DND-41 (cell line): Measurements from ENCODE around the gene KCNQ1OT1.

Source experiments
- ATAC-seq: fragments of 200-7000 bp; cut with Tn5 transposase; 3 replicates; pipeline ENCODE4 v1.9.1; 2021; ENCODE audit warnings: low read depth; ENCODE audit not compliant: insufficient read depth
- DNase-seq: peaks from one replicate; pipeline ENCODE4 v3.0.0-alpha.2; 2020
- H2AFZ ChIP-seq: 2 replicates; pipeline ENCODE4 v1.6.0; 2012; ENCODE audit warnings: low read depth, low read length
- H3K27ac ChIP-seq: 2 replicates; pipeline ENCODE4 v1.5.1; 2012; ENCODE audit warnings: low read length, inconsistent platforms
- H3K27me3 ChIP-seq: fragments of 200-600 bp; sonication (generic); 2 replicates; pipeline ENCODE4 v1.6.0; 2012; ENCODE audit warnings: low read length, mild to moderate bottlenecking, inconsistent platforms; ENCODE audit not compliant: insufficient read depth, poor library complexity
- H3K36me3 ChIP-seq: 2 replicates; pipeline ENCODE4 v1.5.1; 2012; ENCODE audit warnings: low read length, inconsistent platforms; ENCODE audit not compliant: insufficient read depth
- H3K4me1 ChIP-seq: 2 replicates; pipeline ENCODE4 v1.5.1; 2012; ENCODE audit warnings: mild to moderate bottlenecking, low read length; ENCODE audit not compliant: insufficient read depth
- H3K4me2 ChIP-seq: 2 replicates; pipeline ENCODE4 v1.6.0; 2012; ENCODE audit warnings: mild to moderate bottlenecking, moderate library complexity, low read length, inconsistent platforms; ENCODE audit not compliant: insufficient read depth
- H3K4me3 ChIP-seq, 2 experiments: fragments of 200-600 bp in 1 of 2; shearing (Covaris generic) in 1 of 2; 2 replicates each; pipeline ENCODE4 v1.5.1; 2012 to 2016; ENCODE audit warnings: inconsistent platforms in 2 of 2, low read length in 2 of 2, mild to moderate bottlenecking in 2 of 2, low read depth in 1 of 2, moderate library complexity in 1 of 2
- H3K79me2 ChIP-seq: 2 replicates; pipeline ENCODE4 v1.6.0; 2012; ENCODE audit warnings: low read length, inconsistent platforms; ENCODE audit not compliant: insufficient read depth
- H3K9ac ChIP-seq: 2 replicates; pipeline ENCODE4 v1.6.0; 2012; ENCODE audit warnings: low read depth, mild to moderate bottlenecking, inconsistent platforms, low read length, moderate library complexity
- H3K9me3 ChIP-seq: 2 replicates; pipeline ENCODE4 v1.5.1; 2012; ENCODE audit warnings: low read length, moderate library complexity, mild to moderate bottlenecking, inconsistent platforms; ENCODE audit not compliant: insufficient read depth, severe bottlenecking
- H4K20me1 ChIP-seq: 2 replicates; pipeline ENCODE4 v1.6.0; 2012; ENCODE audit warnings: low read length; ENCODE audit not compliant: insufficient read depth
- EZH2 ChIP-seq: IDR thresholded peaks from 3 replicates; pipeline ENCODE4 v1.6.1; 2012; ENCODE audit warnings: borderline replicate concordance, low read depth, mild to moderate bottlenecking, moderate library complexity, low read length, inconsistent platforms; ENCODE audit not compliant: severe bottlenecking
- TF ChIP-seq, protein P1 (sequence below): IDR thresholded peaks from 2 replicates; pipeline ENCODE4 v1.5.1; 2012; ENCODE audit warnings: borderline replicate concordance, low read length, moderate library complexity, mild to moderate bottlenecking; ENCODE audit not compliant: poor library complexity, severe bottlenecking; ENCODE audit errors: extremely low read depth

KCNQ1OT1 gene

DNA sequence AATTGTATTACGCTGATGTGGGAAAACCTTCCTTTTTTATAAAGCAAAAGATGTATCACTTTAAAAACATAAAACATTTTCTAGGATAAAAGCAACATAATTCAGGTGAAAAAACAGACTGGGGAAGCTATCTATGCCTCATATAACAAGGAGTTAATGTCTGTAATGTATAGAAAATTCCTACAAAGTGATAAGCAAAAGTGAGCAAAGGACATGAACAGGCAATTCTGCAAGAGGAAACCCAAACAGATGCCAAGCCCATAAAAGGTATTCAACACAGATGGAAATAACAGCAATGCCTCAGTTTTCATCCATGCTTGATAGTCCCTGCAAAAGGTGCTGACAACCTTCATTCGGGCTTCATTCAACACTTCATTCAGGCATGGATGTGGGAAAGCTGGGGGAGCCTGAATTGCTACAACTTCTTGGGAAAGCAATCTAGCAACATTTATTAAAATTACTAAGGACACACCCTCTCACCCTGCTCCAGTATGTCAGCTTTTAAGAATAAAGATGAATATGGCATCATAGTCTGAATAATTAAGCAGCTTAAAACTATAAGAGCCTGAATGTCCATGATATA, 39.3 kb downstream of the KCNQ1OT1 start:
- Histone ChIP-seq H2AFZ (no peak overlapping the region), H4K20me1 (0 out of 2 replicates have a peak, but pooled peaks cover 3% of the 10 kb centered on the region), H3K27me3 (peaks cover 6% of the 10 kb centered on the region), H3K4me1 (no peaks in the 10 kb centered on the region), H3K4me3 (no peak overlapping the region), H3K36me3 (no peaks in the 10 kb centered on the region), H3K79me2 (no peaks in the 10 kb centered on the region), H3K4me2 (no peak overlapping the region), H3K27ac (no peak overlapping the region), H3K9ac (no peak overlapping the region), H3K9me3 (peaks cover 8% of the 10 kb centered on the region)
- DNase-seq (no peak), ATAC-seq (no peak)
- TF ChIP-seq, protein P1, sequence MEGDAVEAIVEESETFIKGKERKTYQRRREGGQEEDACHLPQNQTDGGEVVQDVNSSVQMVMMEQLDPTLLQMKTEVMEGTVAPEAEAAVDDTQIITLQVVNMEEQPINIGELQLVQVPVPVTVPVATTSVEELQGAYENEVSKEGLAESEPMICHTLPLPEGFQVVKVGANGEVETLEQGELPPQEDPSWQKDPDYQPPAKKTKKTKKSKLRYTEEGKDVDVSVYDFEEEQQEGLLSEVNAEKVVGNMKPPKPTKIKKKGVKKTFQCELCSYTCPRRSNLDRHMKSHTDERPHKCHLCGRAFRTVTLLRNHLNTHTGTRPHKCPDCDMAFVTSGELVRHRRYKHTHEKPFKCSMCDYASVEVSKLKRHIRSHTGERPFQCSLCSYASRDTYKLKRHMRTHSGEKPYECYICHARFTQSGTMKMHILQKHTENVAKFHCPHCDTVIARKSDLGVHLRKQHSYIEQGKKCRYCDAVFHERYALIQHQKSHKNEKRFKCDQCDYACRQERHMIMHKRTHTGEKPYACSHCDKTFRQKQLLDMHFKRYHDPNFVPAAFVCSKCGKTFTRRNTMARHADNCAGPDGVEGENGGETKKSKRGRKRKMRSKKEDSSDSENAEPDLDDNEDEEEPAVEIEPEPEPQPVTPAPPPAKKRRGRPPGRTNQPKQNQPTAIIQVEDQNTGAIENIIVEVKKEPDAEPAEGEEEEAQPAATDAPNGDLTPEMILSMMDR: no peak
- no peak for TF ChIP-seq EZH2

DNA sequence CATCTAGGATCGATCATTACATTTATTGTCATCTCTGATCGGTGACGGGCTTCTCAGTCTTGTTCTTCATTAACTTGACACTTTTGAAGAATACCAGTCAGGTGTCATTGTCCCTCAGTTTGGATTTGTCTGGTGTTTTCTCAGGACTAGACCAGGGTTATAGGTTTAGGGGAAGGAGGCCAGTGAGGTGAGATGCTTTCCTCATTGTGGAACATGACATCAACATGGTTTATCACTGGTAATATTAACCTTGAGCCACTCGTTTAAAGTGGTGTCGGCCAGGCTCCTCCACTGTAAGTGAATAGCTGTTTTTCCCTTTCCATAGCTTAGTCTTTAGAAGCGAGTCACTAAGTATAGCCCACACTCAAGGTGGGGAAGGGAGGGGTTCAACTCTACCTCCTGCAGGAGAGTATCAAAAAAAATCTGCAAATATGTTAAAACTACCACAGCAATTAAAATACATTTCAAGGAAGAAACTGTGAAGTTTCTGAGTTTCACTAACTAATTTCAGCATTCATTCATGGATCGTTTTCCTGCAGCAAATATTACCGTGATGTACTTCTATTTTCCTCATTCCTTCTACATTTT, 42.0 kb downstream of the KCNQ1OT1 start:
- Histone ChIP-seq H3K9ac (no peak overlapping the region), H3K36me3 (no peaks in the 10 kb centered on the region), H3K4me2 (no peak overlapping the region), H3K4me1 (no peaks in the 10 kb centered on the region), H3K79me2 (no peaks in the 10 kb centered on the region), H4K20me1 (no peaks in the 10 kb centered on the region), H3K27me3 (peaks cover 6% of the 10 kb centered on the region), H3K9me3 (peaks cover 8% of the 10 kb centered on the region), H3K4me3 (no peak overlapping the region), H2AFZ (no peak overlapping the region), H3K27ac (no peak overlapping the region)
- ATAC-seq (no peak), DNase-seq (no peak)
- TF ChIP-seq EZH2: no peak
- TF ChIP-seq, protein P1: no peak

DNA sequence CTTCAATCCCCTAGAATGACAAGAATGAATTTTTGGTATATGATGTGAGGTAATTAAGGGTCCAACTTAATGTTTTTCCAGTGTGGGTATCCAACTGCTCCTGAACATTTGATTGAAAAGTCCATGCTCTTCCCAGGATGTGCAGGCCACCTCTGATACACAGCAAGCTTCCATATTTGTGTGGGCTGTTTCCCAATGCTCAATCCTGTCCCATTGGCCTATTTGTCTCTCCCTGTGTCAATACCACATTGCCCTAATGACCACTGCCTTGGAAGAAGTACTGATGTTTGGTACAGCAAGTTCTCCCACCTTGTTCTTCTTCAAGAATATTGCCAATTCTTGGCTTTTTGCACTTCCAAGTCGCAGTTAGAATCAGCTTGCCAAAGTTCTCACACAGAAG, 42.9 kb downstream of the KCNQ1OT1 start:
- H3K27me3 ChIP-seq: peaks cover 6% of the 10 kb centered on the region
- no peak for TF ChIP-seq EZH2
- TF ChIP-seq, protein P1: no peak
- no peak overlapping the region for H3K9ac ChIP-seq
- DNase-seq (no peak), ATAC-seq (no peak)
- H3K27ac ChIP-seq: no peak overlapping the region
- no peaks in the 10 kb centered on the region for H3K79me2 ChIP-seq
- no peak overlapping the region for H3K4me2 ChIP-seq
- no peaks in the 10 kb centered on the region for H3K4me1 ChIP-seq
- no peak overlapping the region for H3K4me3 ChIP-seq
- H3K36me3 ChIP-seq: no peaks in the 10 kb centered on the region
- H4K20me1 ChIP-seq: no peaks in the 10 kb centered on the region
- peaks cover 8% of the 10 kb centered on the region for H3K9me3 ChIP-seq
- no peak overlapping the region for H2AFZ ChIP-seq
